Endothelial cell of umbilical vein (primary cell): Measurements from ENCODE around the gene C1orf159. TPM values are rescaled to one million over a fixed set of nuclear protein-coding genes. Genes with fewer than 3 reads are reported as not detected.

Experiments used
- BruUV-seq: library from RNA; stranded (reverse); fragments of 400-500 nt; replicated peaks from 2 replicates; lab custom pipeline; 2021; lab: Mats Ljungman, UMichigan
- CTCF ChIA-PET: fragments of 300-600, 350-600 bp; sonication (Branson Sonifier 250); formaldehyde crosslinking; loops from one replicate; lab custom pipeline; 2021; ENCODE audit warnings: antibody characterized with exemption, inconsistent platforms; lab: Charles Lee
- POLR2A ChIA-PET: fragments of 300-600, 350-600 bp; sonication (Branson Sonifier 250); formaldehyde crosslinking; loops from one replicate; lab custom pipeline; 2021; ENCODE audit warnings: antibody characterized with exemption, inconsistent platforms; lab: Charles Lee
- DNase-seq: peaks from one replicate; pipeline ENCODE4 v3.0.0-alpha.2; 2011; ENCODE audit warnings: low read depth, low spot score
- FAIRE-seq: peaks from 2 replicates; lab custom pipeline; 2011; peaks lifted over from hg19 to GRCh38; lab: Jason Lieb, UNC
- H2AFZ ChIP-seq: 2 replicates; pipeline ENCODE4 v1.6.0; 2012; ENCODE audit warnings: low read depth, low read length, control low read depth, inconsistent platforms
- H3K27ac ChIP-seq: 2 replicates; pipeline ENCODE4 v1.5.1; 2011; ENCODE audit warnings: low read depth, mild to moderate bottlenecking, control low read depth, low read length, moderate library complexity; ENCODE audit not compliant: insufficient read depth
- H3K27me3 ChIP-seq, 2 experiments: 2 replicates each; pipeline versions ENCODE4 v1.6.0 to v1.6.1; 2011; ENCODE audit warnings: low read length in 2 of 2, mixed read lengths in 1 of 2; ENCODE audit not compliant: control insufficient read depth in 2 of 2, insufficient read depth in 2 of 2
- H3K36me3 ChIP-seq, 2 experiments: 2 replicates in 1 of 2; 3 replicates in 1 of 2; pipeline ENCODE4 v1.5.1; 2011; ENCODE audit warnings: low read length in 2 of 2, mild to moderate bottlenecking in 1 of 2, moderate library complexity in 1 of 2; ENCODE audit not compliant: control insufficient read depth in 2 of 2, insufficient read depth in 2 of 2; ENCODE audit errors: extremely low read depth in 1 of 2
- H3K4me1 ChIP-seq: 3 replicates; pipeline ENCODE4 v1.5.1; 2011; ENCODE audit warnings: mild to moderate bottlenecking, low read length; ENCODE audit not compliant: control insufficient read depth, insufficient read depth; ENCODE audit errors: extremely low read depth
- H3K4me2 ChIP-seq: 2 replicates; pipeline ENCODE4 v1.6.1; 2011; ENCODE audit warnings: low read length, control low read depth, mixed read lengths; ENCODE audit not compliant: insufficient read depth
- H3K4me3 ChIP-seq, 3 experiments: fragments of 200-600 bp in 1 of 3; sonication (generic), shearing (Covaris generic) in 1 of 3; replicated peaks in 1 of 3; 2 replicates each; pipeline ENCODE4 v1.5.1; 2011 to 2016; ENCODE audit warnings: control low read depth in 3 of 3, low read length in 3 of 3, mild to moderate bottlenecking in 2 of 3, inconsistent platforms in 1 of 3, low read depth in 1 of 3, moderate library complexity in 1 of 3; ENCODE audit not compliant: insufficient read depth in 1 of 3
- H3K79me2 ChIP-seq: 2 replicates; pipeline ENCODE4 v1.6.0; 2012; ENCODE audit warnings: low read length, inconsistent platforms; ENCODE audit not compliant: control insufficient read depth, insufficient read depth
- H3K9ac ChIP-seq: replicated peaks from 2 replicates; pipeline ENCODE3; 2011; ENCODE audit warnings: low read length, control low read depth; ENCODE audit not compliant: insufficient read depth; ENCODE audit errors: extremely low read depth
- H3K9me1 ChIP-seq: replicated peaks from 3 replicates; pipeline ENCODE4 v1.6.0; 2011; ENCODE audit warnings: mild to moderate bottlenecking, low read length; ENCODE audit not compliant: control insufficient read depth, insufficient read depth; ENCODE audit errors: extremely low read depth
- H3K9me3 ChIP-seq: replicated peaks from 2 replicates; pipeline ENCODE4 v1.5.1; 2012; ENCODE audit warnings: low read length, inconsistent platforms; ENCODE audit not compliant: control insufficient read depth, insufficient read depth
- H4K20me1 ChIP-seq: replicated peaks from 2 replicates; pipeline ENCODE3; 2011; ENCODE audit warnings: mild to moderate bottlenecking, low read length; ENCODE audit not compliant: control insufficient read depth, insufficient read depth; ENCODE audit errors: extremely low read depth
- CTCF ChIP-seq, 2 donors: IDR thresholded peaks; 1 replicate in 1 of 2; 2 replicates in 1 of 2; pipeline ENCODE4 v1.5.1; 2011; ENCODE audit warnings: low read length in 2 of 2, mild to moderate bottlenecking in 2 of 2, moderate library complexity in 2 of 2, control low read depth in 1 of 2, inconsistent platforms in 1 of 2, low read depth in 1 of 2; ENCODE audit not compliant: insufficient read depth in 1 of 2; ENCODE audit errors: extremely low read depth in 1 of 2
- EZH2 ChIP-seq: IDR thresholded peaks from 2 replicates; pipeline ENCODE4 v1.6.1; 2012; ENCODE audit warnings: borderline replicate concordance, low read depth, mild to moderate bottlenecking, moderate library complexity, low read length, inconsistent platforms; ENCODE audit not compliant: severe bottlenecking
- FOS ChIP-seq: IDR thresholded peaks from 2 replicates; pipeline ENCODE4 v1.6.1; 2011; ENCODE audit warnings: mild to moderate bottlenecking, low read length, moderate library complexity, borderline replicate concordance; ENCODE audit not compliant: insufficient read depth
- GATA2 ChIP-seq: IDR thresholded peaks from 2 replicates; pipeline ENCODE4 v1.7.0; 2011; ENCODE audit warnings: low read depth, mild to moderate bottlenecking, moderate library complexity, mixed read lengths, low read length; ENCODE audit not compliant: insufficient read length, insufficient read depth
- JUN ChIP-seq: IDR thresholded peaks from 2 replicates; pipeline ENCODE4 v1.6.1; 2011; ENCODE audit warnings: borderline replicate concordance, low read depth; ENCODE audit not compliant: insufficient read length, insufficient read depth
- MAX ChIP-seq: IDR thresholded peaks from 2 replicates; pipeline ENCODE4 v1.6.1; 2011; ENCODE audit not compliant: insufficient read depth, insufficient read length
- MYC ChIP-seq: IDR thresholded peaks from one replicate; pipeline ENCODE4 v1.6.1; 2011; ENCODE audit warnings: mild to moderate bottlenecking, low read depth, low read length
- POLR2A ChIP-seq: IDR thresholded peaks from 2 replicates; pipeline ENCODE4 v1.6.1; 2012; ENCODE audit warnings: low read depth, mild to moderate bottlenecking, control low read depth, low read length
- POLR2AphosphoS5 ChIP-seq: IDR thresholded peaks from 2 replicates; pipeline ENCODE4 v1.6.1; 2012; ENCODE audit warnings: low read depth, mild to moderate bottlenecking, control low read depth, low read length, moderate library complexity; ENCODE audit not compliant: insufficient read depth
- dilution Hi-C: fragments of 300-500 bp; cut with MboI; formaldehyde crosslinking; loops from one replicate; pipeline ENCODE4 v1.15.0; 2019; ENCODE audit warnings: low sequenced_read_pairs; ENCODE audit not compliant: extremely low pct_ligation_motif_present
- intact Hi-C: fragments of 100-400 bp; cut with micrococcal nuclease; formaldehyde crosslinking; loops from one replicate; pipeline ENCODE4 v1.10.0; 2022
- polyA plus RNA-seq, 4 experiments: library from polyadenylated mRNA; depleted of rRNA in 3 of 4; stranded (reverse) in 3 of 4; unstranded in 1 of 4; fragments of >200 nt; gene quantifications; 2 replicates each; pipeline versions ENCODE4 v1.2.1 to v1.2.3, GENCODE V29; 2011 to 2012; ENCODE audit warnings: missing spikeins in 1 of 4
- total RNA-seq: library from RNA; stranded (reverse); gene quantifications from 2 replicates; pipeline ENCODE4 v1.2.3, GENCODE V29; 2021

C1orf159 gene
- total and polyA plus RNA-seq, 2 donors (not counting 3 experiments of a cell fraction or from before 2014, with no cell fraction given): 16.1 to 20.1 TPM

- no peak overlapping the region for H2AFZ ChIP-seq
- H3K4me2 ChIP-seq: no peak overlapping the region
- dilution Hi-C loops (no loop called here), intact Hi-C loops (no loop called here)
- ChIA-PET CTCF (no interaction called here), POLR2A (no interaction called here)
- no peaks in the 10 kb centered on the region for H3K79me2 ChIP-seq
- TF ChIP-seq MYC (no peak), MAX (no peak), GATA2 (no peak), CTCF (IDR thresholded peaks at IDR 0.05; ENCODE audit: extremely low read depth in 1 of 2, insufficient read depth in 1 of 2, low read depth in 1 of 2, low read length in 2 of 2) (no peak), FOS (no peak), JUN (no peak), POLR2A (no peak), EZH2 (no peak), POLR2AphosphoS5 (no peak)
- no peaks in the 10 kb centered on the region for H3K9me1 ChIP-seq
- H4K20me1 ChIP-seq: no peaks in the 10 kb centered on the region
- no peaks in the 10 kb centered on the region for H3K4me1 ChIP-seq
- no peaks in the 10 kb centered on the region for H3K27me3 ChIP-seq
- H3K27ac ChIP-seq: no peak overlapping the region
- no TSS peak for BruUV-seq
- FAIRE-seq (no peak), DNase-seq (no peak)
- no peak overlapping the region for H3K4me3 ChIP-seq
- no peak overlapping the region for H3K9ac ChIP-seq
- H3K36me3 ChIP-seq: no peaks in the 10 kb centered on the region
- H3K9me3 ChIP-seq: no peaks in the 10 kb centered on the region
These were observed 27.7 kb downstream of the C1orf159 start for GRCh38 chr1:1088029-1088800.
